SK-N-MC (cell line): Measurements from ENCODE around the gene FBH1.

Experiments
- DNase-seq: peaks from one replicate; pipeline ENCODE4 v3.0.0-alpha.2; 2011; ENCODE audit warnings: low read depth, low spot score
- H3K27ac ChIP-seq: fragments of 200-600 bp; sonication (generic); 2 replicates; pipeline ENCODE4 v1.5.1; 2016; ENCODE audit warnings: mixed run types
- H3K36me3 ChIP-seq: fragments of 200-600 bp; sonication (generic); 2 replicates; pipeline ENCODE4 v1.6.1; 2017; ENCODE audit warnings: antibody characterized with exemption, low read length, mixed read lengths; ENCODE audit not compliant: insufficient read depth
- H3K4me3 ChIP-seq: fragments of 200-600 bp; sonication (generic); 2 replicates; pipeline ENCODE4 v1.5.1; 2016
- H3K9ac ChIP-seq: fragments of 200-600 bp; sonication (generic); 2 replicates; pipeline ENCODE4 v1.8.0; 2017; ENCODE audit warnings: mixed run types, mixed read lengths; ENCODE audit not compliant: insufficient read length
- H3K9me3 ChIP-seq: fragments of 200-600 bp; sonication (generic); 2 replicates; pipeline ENCODE4 v1.6.1; 2017; ENCODE audit warnings: low read depth, mild to moderate bottlenecking, antibody characterized with exemption, low read length, moderate library complexity, mixed read lengths
- EZH2 ChIP-seq: fragments of 200-600 bp; sonication (generic); IDR thresholded peaks from one replicate; pipeline ENCODE4 v1.6.1; 2017; ENCODE audit warnings: antibody characterized with exemption
- FOXP2 ChIP-seq: optimal IDR thresholded peaks from 2 replicates; pipeline ENCODE3; 2011; ENCODE audit warnings: mild to moderate bottlenecking, moderate library complexity; ENCODE audit not compliant: insufficient read depth; ENCODE audit errors: extremely low read length, control extremely low read depth
- POLR2AphosphoS5 ChIP-seq: IDR thresholded peaks from 2 replicates; pipeline ENCODE4 v1.6.1; 2012; ENCODE audit warnings: mild to moderate bottlenecking, low read depth, low read length, borderline replicate concordance

The FBH1 gene

GRCh38 chr10:5933909-5934546 is 44.0 kb downstream of the FBH1 start:
- H3K9me3 ChIP-seq = no peaks in the 10 kb centered on the region
- TF ChIP-seq FOXP2 = no peak
- no peak for TF ChIP-seq EZH2
- TF ChIP-seq POLR2AphosphoS5 = no peak
- no peak overlapping the region for H3K27ac ChIP-seq
- no peak overlapping the region for H3K9ac ChIP-seq
- H3K4me3 ChIP-seq = no peak overlapping the region
- H3K36me3 ChIP-seq = peaks cover 3% of the 10 kb centered on the region; the same call in 1 of the 2 replicates
- no peak for DNase-seq

GRCh38 chr10:5935628-5936027 is 45.6 kb downstream of the FBH1 start:
- H3K9ac ChIP-seq = no peak overlapping the region
- no peak overlapping the region for H3K4me3 ChIP-seq
- DNase-seq = no peak
- TF ChIP-seq EZH2 (no peak), POLR2AphosphoS5 (no peak), FOXP2 (no peak)
- H3K9me3 ChIP-seq = no peaks in the 10 kb centered on the region
- no peak overlapping the region for H3K27ac ChIP-seq
- no peaks in the 10 kb centered on the region; the same call in 1 of the 2 replicates for H3K36me3 ChIP-seq

GRCh38 chr10:5937016-5937415 is 47.0 kb downstream of the FBH1 start:
- Histone ChIP-seq H3K9me3 (no peaks in the 10 kb centered on the region), H3K27ac (no peak overlapping the region), H3K4me3 (no peak overlapping the region), H3K9ac (no peak overlapping the region), H3K36me3 (no peaks in the 10 kb centered on the region; the same call in 1 of the 2 replicates)
- no peak for TF ChIP-seq FOXP2
- TF ChIP-seq EZH2 = no peak
- no peak for TF ChIP-seq POLR2AphosphoS5
- DNase-seq = no peak

- TF ChIP-seq FOXP2 = no peak
- TF ChIP-seq EZH2 = no peak
- TF ChIP-seq POLR2AphosphoS5 = no peak
- Histone ChIP-seq H3K9ac (no peak overlapping the region), H3K36me3 (no peaks in the 10 kb centered on the region; the same call in 1 of the 2 replicates), H3K27ac (no peak overlapping the region), H3K4me3 (no peak overlapping the region), H3K9me3 (no peaks in the 10 kb centered on the region)
- DNase-seq = no peak
Measured at GRCh38 chr10:5938291-5938690, 48.2 kb downstream of the FBH1 start.

- Histone ChIP-seq H3K36me3 (no peaks in the 10 kb centered on the region; the same call in 1 of the 2 replicates), H3K9ac (no peak overlapping the region), H3K27ac (no peak overlapping the region), H3K9me3 (no peaks in the 10 kb centered on the region), H3K4me3 (no peak overlapping the region)
- DNase-seq = no peak
- TF ChIP-seq POLR2AphosphoS5 (no peak), FOXP2 (no peak), EZH2 (no peak)
Measured at GRCh38 chr10:5940807-5941218, 50.8 kb downstream of the FBH1 start.

GRCh38 chr10:5941579-5941978 is 51.5 kb downstream of the FBH1 start:
- DNase-seq = no peak
- Histone ChIP-seq H3K27ac (no peak overlapping the region), H3K36me3 (no peaks in the 10 kb centered on the region; the same call in 1 of the 2 replicates), H3K4me3 (no peak overlapping the region), H3K9ac (no peak overlapping the region), H3K9me3 (no peaks in the 10 kb centered on the region)
- no peak for TF ChIP-seq FOXP2
- TF ChIP-seq POLR2AphosphoS5 = no peak
- no peak for TF ChIP-seq EZH2

- H3K9me3 ChIP-seq = no peaks in the 10 kb centered on the region
- H3K27ac ChIP-seq = no peak overlapping the region
- H3K36me3 ChIP-seq = no peaks in the 10 kb centered on the region; the same call in 1 of the 2 replicates
- no peak for DNase-seq
- no peak overlapping the region for H3K4me3 ChIP-seq
- TF ChIP-seq POLR2AphosphoS5 (no peak), EZH2 (no peak)
- H3K9ac ChIP-seq = no peak overlapping the region
Measured at GRCh38 chr10:5942001-5942400, 52.0 kb downstream of the FBH1 start.

- TF ChIP-seq EZH2 (no peak), FOXP2 (no peak), POLR2AphosphoS5 (no peak)
- Histone ChIP-seq H3K4me3 (no peak overlapping the region), H3K27ac (no peak overlapping the region), H3K9ac (no peak overlapping the region), H3K9me3 (no peaks in the 10 kb centered on the region), H3K36me3 (no peaks in the 10 kb centered on the region)
- DNase-seq = no peak
Measured at GRCh38 chr10:5942474-5942873, 52.4 kb downstream of the FBH1 start.

GRCh38 chr10:5943536-5943935 is 53.5 kb downstream of the FBH1 start:
- Histone ChIP-seq H3K36me3 (no peaks in the 10 kb centered on the region), H3K27ac (no peak overlapping the region), H3K9me3 (no peaks in the 10 kb centered on the region), H3K4me3 (no peak overlapping the region), H3K9ac (no peak overlapping the region)
- DNase-seq = no peak
- no peak for TF ChIP-seq EZH2
- no peak for TF ChIP-seq POLR2AphosphoS5
- TF ChIP-seq FOXP2 = no peak
